NCI-H2171 treated with DMSO at 0.1 percent for 48 hours (cell line): Measurements from ENCODE around the gene CETN1.
A peak's percentile ranks its signal among the peaks of the same experiment; 100 is the strongest.

Experiments
- DNase-seq: peaks from one replicate; lab custom pipeline; 2025; lab: John Stamatoyannopoulos, UW

The CETN1 gene

DNA sequence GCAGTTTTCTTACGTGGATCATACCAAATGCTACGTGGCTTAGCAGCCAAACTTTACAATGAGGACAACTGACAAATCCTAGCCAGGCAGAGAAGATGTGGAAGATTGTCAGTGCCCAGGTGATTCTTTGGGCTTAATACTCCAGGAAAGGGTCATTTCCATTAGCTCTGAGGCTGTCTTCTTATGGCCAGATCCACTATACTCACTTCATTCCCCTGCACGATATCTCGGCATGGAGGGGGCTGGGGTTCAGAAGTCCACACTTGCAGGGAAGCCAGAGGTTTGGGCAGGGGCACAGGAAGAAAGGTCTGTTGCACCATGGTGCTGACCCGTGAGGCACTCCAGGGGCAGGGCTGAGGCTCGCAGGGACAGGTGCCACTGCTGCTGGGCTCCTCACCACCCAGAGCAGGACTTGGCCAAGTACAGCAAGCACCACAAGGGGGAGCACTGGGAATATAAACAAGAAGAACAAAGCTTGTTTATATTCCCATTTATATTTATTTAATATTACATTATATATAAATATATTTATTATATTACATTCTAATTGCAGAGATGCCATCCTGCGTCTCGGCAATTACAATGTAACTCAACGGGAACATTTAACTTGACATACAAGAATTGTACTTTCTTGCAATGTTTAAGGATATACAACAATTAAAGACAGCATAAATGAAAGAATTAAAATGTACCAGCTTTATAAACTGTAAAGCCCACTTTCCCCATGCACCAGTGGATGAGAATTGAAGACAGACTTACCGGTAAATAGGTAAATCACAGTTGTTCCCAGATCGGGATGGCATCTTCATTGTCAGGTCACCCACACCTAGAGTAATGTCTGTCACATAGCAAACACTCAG is 43.8 kb downstream of the CETN1 start:
- DNase-seq: peak; percentile 51

DNA sequence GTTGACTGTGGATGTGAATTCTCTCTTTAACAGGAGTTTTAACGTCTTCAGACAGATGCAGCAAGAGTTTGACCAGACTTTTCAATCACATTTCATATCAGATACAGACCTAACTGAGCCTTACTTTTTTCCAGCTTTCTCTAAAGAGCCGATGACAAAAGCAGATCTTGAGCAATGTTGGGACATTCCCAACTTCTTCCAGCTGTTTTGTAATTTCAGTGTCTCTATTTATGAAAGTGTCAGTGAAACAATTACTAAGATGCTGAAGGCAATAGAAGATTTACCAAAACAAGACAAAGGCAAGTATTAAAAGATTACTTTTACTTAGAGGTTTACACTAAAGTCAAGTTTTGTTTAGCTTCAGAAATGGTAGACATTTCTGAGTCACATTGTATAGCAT is 47.1 kb downstream of the CETN1 start:
- DNase-seq: no peak

GRCh38 chr18:629269-630150 is 49.3 kb downstream of the CETN1 start:
- DNase-seq: no peak

- no peak for DNase-seq
These were observed 51.4 kb downstream of the CETN1 start for GRCh38 chr18:631560-631959.
